Neural crest cell (in vitro differentiated cells): ENCODE results near the gene DPEP1. TPM values are rescaled to one million over a fixed set of nuclear protein-coding genes. Genes with fewer than 3 reads are reported as not detected.

ENCODE experiments used
- DNase-seq: peaks from one replicate; pipeline ENCODE4 v3.0.0; 2021; ENCODE audit warnings: low read depth, mixed read lengths, low spot score
- H3K27ac Mint-ChIP-seq: one replicate; pipeline ENCODE4 v1.8.0; 2021; ENCODE audit warnings: mild to moderate bottlenecking, mixed read lengths; ENCODE audit not compliant: unreplicated experiment
- H3K27me3 Mint-ChIP-seq: 2 replicates; pipeline ENCODE4 v1.8.0; 2021; ENCODE audit warnings: low read depth, mild to moderate bottlenecking, mixed read lengths
- H3K36me3 Mint-ChIP-seq: 2 replicates; pipeline ENCODE4 v1.8.0; 2021; ENCODE audit warnings: low read depth, mild to moderate bottlenecking, mixed read lengths
- H3K4me1 Mint-ChIP-seq: 2 replicates; pipeline ENCODE4 v1.8.0; 2021; ENCODE audit warnings: mixed read lengths
- H3K4me3 Mint-ChIP-seq: one replicate; pipeline ENCODE4 v1.8.0; 2021; ENCODE audit warnings: mild to moderate bottlenecking, mixed read lengths
- H3K9me3 Mint-ChIP-seq: 2 replicates; pipeline ENCODE4 v1.8.0; 2021; ENCODE audit warnings: mixed read lengths
- CTCF ChIP-seq: fragments of 200-600 bp; sonication (generic); conservative IDR thresholded peaks from 2 replicates; pipeline ENCODE4 v1.5.0; 2021; ENCODE audit warnings: antibody characterized with exemption, mild to moderate bottlenecking
- total RNA-seq: library from RNA; stranded (reverse); gene quantifications from 2 replicates; pipeline ENCODE4 v1.2.1, GENCODE V29; 2021

Gene DPEP1
- total RNA-seq, 1 donor from 2014 or later, result 0.21 TPM

GRCh38 chr16:89599902-89600301, 13.5 kb upstream of the DPEP1 start:
- H3K9me3 Mint-ChIP-seq, result no peaks in the 10 kb centered on the region
- H3K27me3 Mint-ChIP-seq, result no peaks in the 10 kb centered on the region
- peaks cover 14% of the 10 kb centered on the region for H3K4me1 Mint-ChIP-seq
- H3K27ac Mint-ChIP-seq, result no peak overlapping the region
- no peak overlapping the region for H3K4me3 Mint-ChIP-seq
- DNase-seq, result no peak
- H3K36me3 Mint-ChIP-seq, result no peaks in the 10 kb centered on the region
- TF ChIP-seq CTCF, result no peak

GRCh38 chr16:89600427-89600826, 13.0 kb upstream of the DPEP1 start:
- TF ChIP-seq CTCF, result no peak
- Mint-ChIP-seq H3K4me3 (no peak overlapping the region), H3K27ac (no peak overlapping the region), H3K27me3 (no peaks in the 10 kb centered on the region), H3K36me3 (no peaks in the 10 kb centered on the region), H3K9me3 (no peaks in the 10 kb centered on the region), H3K4me1 (peaks cover 14% of the 10 kb centered on the region)
- DNase-seq, result no peak

GRCh38 chr16:89600956-89601355, 12.5 kb upstream of the DPEP1 start:
- no peaks in the 10 kb centered on the region for H3K9me3 Mint-ChIP-seq
- H3K4me3 Mint-ChIP-seq, result no peak overlapping the region
- no peaks in the 10 kb centered on the region for H3K36me3 Mint-ChIP-seq
- H3K27me3 Mint-ChIP-seq, result no peaks in the 10 kb centered on the region
- no peak for TF ChIP-seq CTCF
- peaks cover 14% of the 10 kb centered on the region for H3K4me1 Mint-ChIP-seq
- DNase-seq, result no peak
- H3K27ac Mint-ChIP-seq, result no peak overlapping the region

- TF ChIP-seq CTCF, result no peak
- H3K36me3 Mint-ChIP-seq, result no peaks in the 10 kb centered on the region
- no peaks in the 10 kb centered on the region for H3K27me3 Mint-ChIP-seq
- no peak for DNase-seq
- peaks cover 14% of the 10 kb centered on the region for H3K4me1 Mint-ChIP-seq
- H3K27ac Mint-ChIP-seq, result no peak overlapping the region
- H3K4me3 Mint-ChIP-seq, result no peak overlapping the region
- no peaks in the 10 kb centered on the region for H3K9me3 Mint-ChIP-seq
Measured at GRCh38 chr16:89601906-89602272, 11.6 kb upstream of the DPEP1 start.

- no peak for TF ChIP-seq CTCF
- Mint-ChIP-seq H3K27ac (no peak overlapping the region), H3K4me3 (no peak overlapping the region), H3K36me3 (no peaks in the 10 kb centered on the region), H3K27me3 (no peaks in the 10 kb centered on the region), H3K9me3 (no peaks in the 10 kb centered on the region), H3K4me1 (peaks cover 14% of the 10 kb centered on the region)
- DNase-seq, result peak; percentile 65
Measured at GRCh38 chr16:89602273-89602951, 11.0 kb upstream of the DPEP1 start.
